GM21447 (cell line): ENCODE data around the gene SIM1.

ENCODE experiments used
- ATAC-seq: cut with Tn5 transposase; IDR thresholded peaks from one replicate; pipeline ENCODE4 v1.9.1; 2021; ENCODE audit not compliant: unreplicated experiment

SIM1 gene

DNA sequence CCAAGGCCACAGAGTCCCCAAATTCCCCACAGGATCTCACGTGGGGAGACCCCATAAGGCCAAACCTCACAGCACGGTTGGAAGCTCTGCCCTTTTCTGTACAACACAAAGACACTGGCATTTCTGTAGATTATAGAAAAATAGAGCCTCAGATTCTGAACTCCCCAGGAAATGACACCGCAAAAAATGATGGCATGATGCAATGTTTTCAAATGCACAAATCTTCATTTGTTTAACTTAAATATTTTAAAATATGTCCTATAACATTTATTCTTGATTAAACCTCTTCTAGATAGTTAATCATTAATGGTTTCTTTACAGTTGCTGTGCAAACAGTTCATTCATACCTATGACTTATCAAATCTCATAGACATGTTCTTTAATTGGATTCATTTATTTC lies 33.8 kb downstream of the SIM1 start:
- ATAC-seq: no peak

- ATAC-seq: no peak
These were observed 37.3 kb downstream of the SIM1 start for GRCh38 chr6:100427452-100427851.

- no peak for ATAC-seq
These were observed 37.9 kb downstream of the SIM1 start for GRCh38 chr6:100426744-100427338.

DNA sequence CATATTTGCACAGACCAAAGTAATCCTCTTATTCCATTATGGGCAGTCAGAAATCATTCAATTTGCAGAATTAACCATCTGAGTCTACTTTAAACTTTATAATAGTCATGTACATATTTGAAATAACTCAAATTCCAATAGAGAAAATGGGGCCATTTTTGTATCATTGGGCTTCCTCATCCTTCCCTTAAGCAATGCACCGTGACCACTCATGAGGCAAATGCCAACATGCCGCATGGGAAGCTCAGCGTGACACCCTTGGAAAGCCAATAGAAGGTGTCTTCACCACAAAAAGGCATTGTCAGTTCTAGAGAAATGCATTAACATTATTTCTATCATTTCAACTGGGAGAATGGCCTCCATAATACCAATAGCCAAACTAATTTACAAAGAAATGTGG lies 38.5 kb downstream of the SIM1 start:
- ATAC-seq: no peak

GRCh38 chr6:100420711-100421110 lies 44.0 kb downstream of the SIM1 start:
- no peak for ATAC-seq

- ATAC-seq: no peak
These were observed 47.7 kb downstream of the SIM1 start for GRCh38 chr6:100417036-100417435.

- ATAC-seq: no peak
These were observed 49.0 kb downstream of the SIM1 start for GRCh38 chr6:100415768-100416167.

GRCh38 chr6:100412872-100413271 lies 51.8 kb downstream of the SIM1 start:
- no peak for ATAC-seq

GRCh38 chr6:100404051-100404450 lies 60.7 kb downstream of the SIM1 start:
- ATAC-seq: no peak

GRCh38 chr6:100393493-100393892 lies 71.2 kb downstream of the SIM1 start:
- no peak for ATAC-seq

DNA sequence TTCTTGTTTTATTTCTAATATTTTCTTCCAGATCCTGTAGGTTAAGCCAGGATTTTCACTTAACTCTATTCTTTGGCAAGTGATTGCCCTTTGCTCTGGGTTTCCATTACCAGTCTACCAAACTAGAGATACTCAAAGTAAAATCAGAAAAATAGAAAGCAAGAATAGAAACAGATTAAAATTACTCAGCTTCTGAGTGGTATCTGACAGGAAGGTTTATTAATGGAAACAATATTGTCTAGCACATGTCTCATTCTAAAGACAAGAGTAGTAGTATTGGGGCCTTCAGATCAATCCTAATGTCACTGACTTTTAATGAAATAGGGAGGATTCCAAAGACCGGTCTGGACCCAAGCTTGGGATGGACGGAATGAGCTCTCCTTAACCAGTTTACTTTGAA lies 72.3 kb downstream of the SIM1 start:
- no peak for ATAC-seq

DNA sequence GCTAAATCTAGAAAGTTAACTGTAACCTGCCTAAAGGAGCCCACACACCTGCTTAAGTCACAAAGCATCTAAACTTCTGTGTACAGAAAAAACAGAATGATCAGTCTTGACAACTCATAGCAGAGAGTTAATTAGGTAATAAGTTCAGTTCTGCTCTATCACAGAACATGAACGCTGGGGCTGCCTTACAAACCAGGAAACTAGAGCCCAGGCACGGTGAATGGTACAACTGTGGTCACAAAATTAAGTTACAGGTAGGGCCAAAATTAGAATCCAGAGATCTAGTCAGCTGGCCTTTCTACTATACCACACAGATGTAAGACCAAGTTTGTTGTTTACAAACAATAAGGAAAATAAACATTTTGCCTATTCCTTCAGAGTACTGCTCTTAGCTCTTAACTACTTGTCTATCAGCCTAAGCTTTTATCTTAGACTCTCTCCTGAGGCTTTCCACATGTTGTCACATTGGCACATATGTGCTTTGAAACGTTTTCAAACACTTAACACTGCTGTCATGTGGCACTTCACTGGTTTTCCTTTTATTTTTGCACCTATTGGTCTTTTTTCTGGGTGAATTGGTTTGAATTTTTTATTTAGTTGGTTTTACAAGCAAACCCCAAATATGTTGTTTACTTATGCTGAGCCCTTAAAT lies 75.7 kb downstream of the SIM1 start:
- ATAC-seq: no peak

DNA sequence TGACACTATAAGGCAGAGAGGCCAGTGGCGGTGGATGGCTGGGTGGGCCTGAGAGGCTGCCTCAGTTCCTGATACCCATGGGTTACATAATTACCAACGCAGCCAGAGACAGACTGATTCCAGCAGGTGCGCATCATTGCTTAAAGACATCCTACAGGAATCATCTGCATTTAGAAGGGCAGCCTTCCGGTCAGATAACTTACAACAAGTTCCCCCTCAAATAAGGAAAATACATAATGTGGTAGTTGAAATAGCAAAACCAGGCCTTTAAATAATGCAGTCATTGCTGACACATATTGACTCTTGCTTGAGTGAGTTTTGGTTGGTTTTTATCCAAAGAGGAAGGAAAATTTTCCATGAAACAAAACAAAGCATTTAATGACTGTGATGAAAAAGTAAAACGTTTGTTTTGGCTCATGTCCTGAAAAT lies 81.9 kb downstream of the SIM1 start:
- ATAC-seq: no peak

- no peak for ATAC-seq
These were observed 82.7 kb downstream of the SIM1 start for GRCh38 chr6:100382031-100382430.

GRCh38 chr6:100381111-100381510 lies 83.6 kb downstream of the SIM1 start:
- ATAC-seq: no peak

DNA sequence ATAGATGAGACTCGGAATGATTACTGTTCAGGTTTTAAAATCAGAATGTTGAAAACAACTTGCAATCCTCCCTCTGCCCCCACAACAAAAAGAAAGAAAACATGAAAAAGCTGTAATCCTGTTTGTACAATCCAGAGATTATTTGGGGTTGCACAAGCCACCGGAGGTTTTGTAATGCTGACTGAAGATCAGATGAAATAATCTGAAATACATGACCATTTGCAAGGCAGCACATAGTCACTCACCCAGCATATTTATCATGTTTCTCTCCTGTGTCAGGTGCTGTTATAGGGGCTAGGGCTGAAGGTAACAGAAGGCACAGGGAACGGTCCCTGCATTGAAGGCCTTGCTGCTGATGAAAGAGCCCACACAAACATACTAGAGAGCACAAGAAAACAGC lies 85.3 kb downstream of the SIM1 start:
- ATAC-seq: no peak

DNA sequence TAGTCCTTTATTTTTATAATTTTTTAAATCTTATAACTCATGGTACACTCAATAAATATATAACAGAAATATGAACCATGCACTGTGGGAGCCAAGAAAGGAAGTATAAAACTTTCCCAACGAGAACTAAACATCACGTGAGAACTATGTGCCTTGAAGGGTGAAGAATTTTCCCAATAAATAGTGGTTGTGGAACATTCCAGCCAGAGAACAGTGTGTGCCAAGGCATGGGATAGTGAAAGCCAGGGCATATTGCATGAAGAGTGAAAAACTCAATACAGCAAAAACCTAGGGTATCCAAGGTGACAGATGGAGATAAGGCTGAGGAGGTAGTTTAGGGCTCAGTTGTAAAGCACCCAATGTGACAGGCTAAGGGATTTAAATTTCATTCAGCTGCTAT lies 86.1 kb downstream of the SIM1 start:
- ATAC-seq: no peak

DNA sequence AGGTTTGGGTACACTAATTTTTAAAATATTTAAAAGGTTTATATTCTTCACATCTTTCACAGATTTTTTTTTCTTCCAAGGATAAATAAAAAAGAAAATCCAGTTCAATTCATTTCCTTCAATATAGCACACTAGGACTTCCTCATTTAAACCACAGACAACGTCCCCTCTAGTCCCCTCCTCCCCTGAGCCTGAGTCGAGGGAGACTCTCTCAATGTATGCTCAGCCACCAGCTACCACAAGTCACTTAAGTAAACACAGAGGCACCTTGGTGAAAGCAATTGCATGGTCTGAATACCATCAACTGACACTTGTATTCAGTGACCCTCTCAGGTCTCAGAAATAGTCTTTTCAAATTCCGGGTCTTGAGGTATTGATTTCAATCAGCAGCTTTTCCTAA lies 88.6 kb downstream of the SIM1 start:
- no peak for ATAC-seq

- no peak for ATAC-seq
These were observed 92.2 kb downstream of the SIM1 start for GRCh38 chr6:100372326-100373091.

GRCh38 chr6:100371591-100371990 lies 93.1 kb downstream of the SIM1 start:
- no peak for ATAC-seq

DNA sequence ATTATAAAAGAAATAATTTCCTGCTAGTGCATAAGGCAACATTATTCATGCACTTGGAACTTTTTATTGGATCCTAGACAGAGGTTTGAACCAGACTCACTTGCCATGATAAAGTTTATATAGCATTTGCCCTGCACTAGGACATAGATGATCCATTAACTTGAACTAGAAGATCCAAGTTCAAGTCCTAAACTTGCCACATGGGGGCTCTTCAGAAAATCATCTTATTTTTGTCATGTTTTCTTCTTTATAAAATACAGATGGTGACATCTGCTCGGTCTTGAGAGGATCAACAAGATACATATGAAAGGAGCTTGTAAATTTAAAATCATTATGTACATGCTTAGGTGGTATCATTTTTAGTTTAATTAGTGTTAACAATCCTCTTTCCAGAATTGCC lies 94.5 kb downstream of the SIM1 start:
- ATAC-seq: no peak

DNA sequence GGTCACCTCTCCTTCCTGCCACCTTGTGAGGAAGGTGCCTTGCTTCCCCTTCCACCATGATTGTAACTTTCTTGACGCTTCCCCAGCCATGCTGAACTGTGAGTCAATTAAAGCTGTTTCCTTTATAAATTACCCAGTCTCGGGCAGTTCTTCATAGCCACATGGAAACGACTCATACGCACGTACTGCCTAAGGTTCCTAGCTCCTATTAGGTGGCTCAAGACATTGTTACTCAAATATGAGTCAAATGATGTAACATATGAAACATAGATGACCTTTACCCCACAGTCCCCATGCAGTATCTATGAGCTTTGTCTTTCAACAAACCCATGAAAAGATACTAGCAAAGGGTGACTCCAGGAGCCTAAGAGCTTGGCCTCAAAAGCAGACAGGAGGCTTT lies 98.3 kb downstream of the SIM1 start:
- ATAC-seq: no peak
